GM19467 (cell line): ENCODE measurements around the gene MSRB3.

ENCODE experiments used
- ATAC-seq: cut with Tn5 transposase; IDR thresholded peaks from one replicate; pipeline ENCODE4 v1.9.1; 2021; ENCODE audit warnings: mild to moderate bottlenecking, moderate library complexity; ENCODE audit not compliant: unreplicated experiment

Gene MSRB3

GRCh38 chr12:65324056-65324455, 45.6 kb downstream of the MSRB3 start:
- ATAC-seq, result no peak

- ATAC-seq, result no peak
Observed at GRCh38 chr12:65324551-65324950, 46.1 kb downstream of the MSRB3 start.

DNA sequence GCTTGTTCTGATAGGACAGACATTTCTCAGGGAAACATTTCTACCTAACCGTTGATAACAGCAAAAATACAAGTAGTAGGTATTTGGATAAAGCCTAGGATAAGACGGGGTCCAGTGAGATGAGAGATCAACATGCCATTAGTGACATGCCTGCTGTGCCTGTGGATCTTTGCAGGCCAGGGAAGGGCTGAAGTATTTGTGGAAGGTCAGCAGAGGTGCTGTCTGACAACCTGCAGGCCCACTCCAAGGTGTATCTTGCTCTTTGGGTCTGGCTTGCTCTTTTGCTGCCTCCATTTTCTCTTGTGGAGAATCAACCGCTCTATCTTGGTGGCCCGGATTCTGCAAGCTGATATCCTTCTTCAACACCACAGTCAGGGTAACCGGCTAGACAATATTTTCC, 46.7 kb downstream of the MSRB3 start:
- ATAC-seq, result no peak

GRCh38 chr12:65326616-65327015, 48.1 kb downstream of the MSRB3 start:
- no peak for ATAC-seq

DNA sequence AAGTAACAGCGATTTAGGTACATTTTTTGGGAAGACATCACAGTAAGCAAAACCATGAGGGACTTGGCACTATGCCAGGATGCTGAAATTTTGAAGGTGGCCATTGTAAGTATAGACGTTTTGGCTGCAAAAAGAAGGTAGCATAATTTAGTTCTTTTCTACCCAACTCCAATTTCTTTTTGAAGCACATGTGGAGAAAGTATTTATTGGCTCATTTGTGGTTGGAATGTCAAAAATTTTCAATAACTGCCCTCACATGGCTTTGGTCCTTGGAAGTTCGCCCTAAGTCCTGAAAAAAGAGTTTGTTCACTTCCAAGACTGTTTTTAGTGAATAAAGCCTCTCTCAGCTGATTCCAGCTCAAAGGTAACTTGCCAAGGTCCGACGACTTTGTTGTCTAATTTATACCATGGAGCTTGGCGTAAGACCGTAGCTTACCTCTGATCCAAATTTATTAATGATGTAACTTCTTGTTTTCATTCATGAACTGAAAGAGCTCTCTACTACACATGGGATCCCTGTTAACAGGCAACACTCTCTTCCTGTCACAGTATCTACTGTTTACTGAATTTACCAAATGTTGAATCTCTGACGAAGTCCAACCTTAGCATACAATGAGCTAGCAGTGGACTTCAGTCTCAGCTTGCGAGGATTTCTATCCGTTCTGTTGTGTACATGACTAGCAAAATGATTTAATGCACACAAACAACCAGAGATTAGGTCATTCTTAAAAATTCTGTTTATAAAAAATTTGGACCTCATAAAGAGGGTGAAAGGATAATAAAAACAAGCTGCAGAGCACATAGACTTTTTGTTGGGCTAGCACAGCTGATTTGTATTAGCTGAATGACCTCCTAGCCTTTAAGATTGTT, 49.0 kb downstream of the MSRB3 start:
- no peak for ATAC-seq

DNA sequence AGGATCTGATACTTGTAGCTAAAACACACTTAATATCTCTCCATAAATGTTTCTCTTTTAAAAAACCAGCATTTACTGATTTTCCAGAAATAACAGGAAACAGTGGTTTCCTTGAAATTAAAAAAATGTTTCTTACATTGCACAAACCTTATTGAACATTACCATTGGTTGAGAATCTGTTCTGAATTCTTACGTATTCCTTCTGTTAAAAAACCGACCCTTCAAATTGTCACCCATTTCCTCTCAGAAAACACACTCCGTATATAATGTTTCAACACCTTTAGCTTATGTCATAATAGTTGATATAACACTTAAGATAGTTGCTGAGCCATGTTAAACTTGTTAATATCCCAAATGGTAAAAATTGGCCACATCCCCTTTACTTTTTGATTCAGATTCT, 51.2 kb downstream of the MSRB3 start:
- ATAC-seq, result no peak

GRCh38 chr12:65330331-65330730, 51.8 kb downstream of the MSRB3 start:
- no peak for ATAC-seq

- ATAC-seq, result no peak
Observed at GRCh38 chr12:65331456-65331855, 53.0 kb downstream of the MSRB3 start.

DNA sequence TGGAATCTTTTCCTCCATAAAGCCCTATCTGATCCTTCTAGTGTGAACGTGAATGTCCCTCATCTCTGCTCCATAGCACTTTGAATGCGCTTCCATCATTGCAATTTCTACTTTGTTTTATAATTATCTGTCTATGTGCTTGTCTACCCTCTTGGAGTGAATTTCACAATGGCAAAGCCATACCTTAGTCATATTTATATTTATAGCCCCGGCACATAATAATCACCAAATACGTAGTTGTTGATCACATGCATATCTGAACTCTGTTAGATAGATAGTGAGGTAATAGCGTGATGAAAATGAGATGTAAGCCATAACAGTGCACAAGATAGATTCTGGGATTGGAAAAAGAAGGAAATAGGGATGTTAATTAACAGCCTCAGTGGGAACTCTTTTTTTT, 55.2 kb downstream of the MSRB3 start:
- no peak for ATAC-seq

- ATAC-seq, result no peak
Observed at GRCh38 chr12:65334521-65334920, 56.0 kb downstream of the MSRB3 start.

DNA sequence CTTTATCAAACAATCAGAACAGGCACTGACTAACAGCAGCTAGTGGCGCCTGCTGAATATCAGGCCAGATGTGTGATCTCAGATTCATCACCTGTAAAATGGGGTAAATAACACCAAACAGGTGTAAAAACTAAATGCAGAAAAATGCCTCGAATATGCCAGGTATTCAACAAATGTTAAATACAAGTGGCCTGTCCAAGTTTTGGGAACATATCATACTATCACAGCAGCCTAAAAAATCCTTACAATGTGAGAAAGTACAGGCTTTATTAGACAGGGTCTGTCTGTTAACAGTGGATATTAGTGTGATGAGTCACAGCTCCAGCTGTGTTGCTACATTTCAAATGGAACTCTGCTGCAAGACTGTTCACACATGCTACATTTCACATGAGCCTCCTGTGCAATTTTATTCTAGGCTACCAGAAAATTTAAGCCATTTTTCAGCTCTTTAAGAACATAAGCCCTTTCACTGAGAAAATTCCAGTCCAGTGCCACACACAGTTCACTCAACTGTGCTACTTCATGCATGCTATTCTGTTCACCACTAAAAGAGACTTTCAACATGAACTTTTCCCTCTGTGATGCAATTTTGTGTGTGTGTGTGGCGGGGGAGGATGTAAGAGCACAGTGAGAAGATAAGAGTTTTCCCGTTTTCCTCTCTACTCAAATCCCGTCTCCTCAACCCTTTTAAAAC, 56.7 kb downstream of the MSRB3 start:
- no peak for ATAC-seq

DNA sequence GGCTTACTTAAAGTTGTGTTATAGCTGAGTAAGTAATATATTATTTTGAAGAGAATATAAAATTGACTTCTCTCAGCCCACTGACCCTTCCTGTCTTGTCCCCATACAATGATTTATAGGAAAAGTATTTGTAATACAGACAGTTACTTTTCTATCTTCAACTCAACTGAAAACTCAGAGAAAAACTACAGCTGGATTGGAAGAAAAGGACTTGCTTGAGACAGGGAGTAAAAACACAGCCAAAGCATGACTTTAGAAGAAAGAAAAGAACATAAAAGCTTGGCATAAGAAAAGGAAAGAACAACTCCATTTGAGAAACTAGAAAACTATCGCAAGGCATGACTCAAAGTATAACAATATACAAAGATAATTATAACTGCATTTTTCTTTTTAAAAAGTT, 57.5 kb downstream of the MSRB3 start:
- ATAC-seq, result no peak

DNA sequence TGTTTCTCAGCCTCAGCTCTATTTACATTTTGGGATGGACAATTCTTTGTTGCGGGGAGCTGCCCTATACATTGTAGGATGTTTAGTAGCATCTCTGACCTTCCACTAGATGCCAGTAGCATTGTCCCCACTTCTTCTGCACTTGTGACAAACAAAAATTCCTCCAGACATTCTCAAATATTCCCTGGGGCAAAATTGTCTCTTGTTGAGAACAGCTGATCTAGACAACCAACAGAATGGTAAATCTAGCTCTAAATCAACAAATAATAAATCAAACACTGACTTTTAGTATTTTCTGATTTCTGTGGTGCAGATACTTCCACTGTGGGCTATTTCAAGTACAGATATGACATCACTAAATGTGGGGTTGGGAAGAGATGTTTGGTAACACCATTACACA, 60.7 kb downstream of the MSRB3 start:
- ATAC-seq, result no peak

DNA sequence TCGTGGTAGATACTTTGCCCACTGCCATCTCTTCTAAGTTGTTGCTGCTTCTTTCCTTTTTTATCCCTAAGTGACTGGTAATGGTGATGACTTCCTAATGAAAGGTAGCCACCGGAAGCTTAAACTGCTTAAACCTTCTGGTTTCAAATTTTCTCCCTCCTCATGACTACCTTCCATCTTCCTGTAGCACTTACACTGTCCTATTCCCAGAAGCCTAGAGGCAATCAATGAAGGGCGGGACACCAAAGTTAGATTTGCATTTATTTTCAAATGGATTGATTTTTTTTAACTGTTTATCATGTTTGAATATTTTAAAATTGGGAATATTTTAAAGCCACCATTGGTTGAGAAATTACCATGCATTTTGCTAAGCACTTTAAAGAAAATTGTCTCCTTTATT, 64.7 kb downstream of the MSRB3 start:
- no peak for ATAC-seq

DNA sequence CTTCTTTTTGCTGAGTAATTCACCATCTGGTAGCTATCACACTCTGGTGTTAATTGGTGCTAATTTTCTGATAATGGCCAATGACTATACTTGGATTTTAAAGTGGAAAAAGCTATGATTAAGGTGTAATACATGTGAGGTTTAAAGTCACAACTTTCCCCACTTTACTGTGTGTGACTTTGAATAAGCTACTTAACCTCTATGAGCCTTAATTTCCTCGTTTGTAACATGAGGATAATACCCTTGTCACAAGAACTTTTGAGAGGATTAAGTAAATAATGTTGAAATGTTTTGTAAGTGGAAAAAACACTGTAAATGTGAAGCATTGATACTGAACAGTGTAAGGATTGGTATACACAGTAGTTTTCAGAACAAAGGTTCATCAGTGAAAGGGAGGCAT, 65.3 kb downstream of the MSRB3 start:
- no peak for ATAC-seq

DNA sequence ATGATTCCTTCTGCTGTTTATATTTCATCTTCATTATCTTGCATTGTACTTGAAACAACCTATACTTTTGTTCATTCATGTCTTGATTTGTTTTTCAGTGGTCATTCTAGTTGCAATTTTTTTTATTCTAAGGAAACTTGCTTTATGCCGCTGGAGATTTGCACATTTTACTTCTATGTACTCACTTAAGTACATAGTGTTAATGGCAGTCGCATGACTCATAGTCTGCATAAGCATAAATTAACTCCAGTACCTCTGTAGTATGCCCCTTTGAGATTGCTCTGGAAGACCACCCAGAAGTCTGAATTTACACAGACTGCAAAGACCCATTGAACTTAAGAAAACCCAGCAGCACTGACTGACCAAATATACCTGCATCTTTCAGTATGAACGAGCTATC, 77.0 kb downstream of the MSRB3 start:
- no peak for ATAC-seq

GRCh38 chr12:65362234-65363031, 84.0 kb downstream of the MSRB3 start:
- no peak for ATAC-seq

GRCh38 chr12:65364046-65364445, 85.6 kb downstream of the MSRB3 start:
- ATAC-seq, result no peak

DNA sequence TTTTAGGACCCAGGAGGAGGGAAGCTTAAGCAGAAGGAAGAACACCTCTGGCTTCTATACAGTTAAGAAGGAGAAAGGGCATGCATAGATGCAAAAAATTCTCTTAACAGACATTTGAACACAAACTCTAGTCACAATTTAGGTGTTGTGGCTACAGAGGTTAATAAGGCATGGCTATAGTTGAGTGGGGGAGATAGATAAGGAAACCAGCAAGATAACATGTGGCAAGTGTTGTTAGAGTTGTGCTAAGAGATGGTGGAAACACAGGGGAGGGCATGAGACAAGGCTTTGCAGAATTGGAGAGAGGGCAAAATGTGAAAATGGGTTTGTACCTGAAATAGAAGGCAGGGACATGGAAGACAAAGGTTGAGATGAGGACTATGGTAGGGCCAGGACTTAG, 88.9 kb downstream of the MSRB3 start:
- no peak for ATAC-seq

DNA sequence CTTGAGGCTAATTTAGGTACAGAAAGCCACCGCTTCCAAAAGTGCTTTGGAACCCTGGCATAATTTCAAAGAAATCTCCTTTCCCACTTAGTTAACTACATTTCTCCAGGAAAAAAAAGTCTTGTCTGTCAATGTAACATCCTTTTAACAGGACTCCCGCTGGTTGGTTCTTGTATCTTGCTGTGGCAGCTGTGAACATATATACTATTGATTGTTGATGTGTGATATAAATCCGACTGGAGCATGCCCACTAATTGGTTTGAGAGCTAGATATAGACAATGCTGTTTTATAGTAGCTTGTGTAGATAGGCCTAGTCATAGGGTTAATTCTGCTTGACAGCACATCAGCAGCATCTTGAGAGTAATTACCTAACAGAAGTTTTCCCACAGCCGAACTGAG, 89.6 kb downstream of the MSRB3 start:
- ATAC-seq, result no peak

DNA sequence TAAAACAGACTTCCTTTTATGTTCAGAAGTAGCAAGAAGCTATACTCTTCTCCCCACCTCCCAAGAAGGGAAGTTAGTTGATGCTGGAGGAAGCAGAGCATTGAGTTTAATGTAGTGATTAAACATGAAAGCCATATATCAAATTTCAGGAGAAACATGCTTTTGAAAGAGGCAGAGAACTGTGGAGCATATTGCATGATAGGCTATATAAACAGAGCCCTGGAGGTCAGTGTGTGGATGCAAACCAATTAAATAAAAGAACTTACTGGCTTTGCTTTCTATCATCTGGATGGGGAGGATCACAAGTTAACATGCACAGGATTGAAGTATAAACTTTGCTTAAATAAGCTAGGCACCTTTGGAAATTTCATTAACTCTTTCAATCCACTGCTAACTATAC, 94.1 kb downstream of the MSRB3 start:
- ATAC-seq, result no peak

GRCh38 chr12:65384240-65384639, 105.8 kb downstream of the MSRB3 start:
- ATAC-seq, result no peak
